ENCODE results near the gene MAP7D1.

MAP7D1 gene

GRCh38 chr1:36126797-36127500 lies 29.0 kb upstream of the MAP7D1 start:
- DNase-seq (ENCODE audit: low spot score) = no peak

- DNase-seq (ENCODE audit: low spot score) = no peak
Measured at GRCh38 chr1:36128126-36128904, 27.6 kb upstream of the MAP7D1 start.

- DNase-seq (ENCODE audit: low spot score) = no peak
Measured at GRCh38 chr1:36128905-36129206, 27.1 kb upstream of the MAP7D1 start.

GRCh38 chr1:36132029-36132428 lies 23.9 kb upstream of the MAP7D1 start:
- no peak for DNase-seq (ENCODE audit: low spot score)

- DNase-seq (ENCODE audit: low spot score) = peak; percentile 92
Measured at GRCh38 chr1:36133484-36133883, 22.5 kb upstream of the MAP7D1 start.

GRCh38 chr1:36134031-36134430 lies 21.9 kb upstream of the MAP7D1 start:
- no peak for DNase-seq (ENCODE audit: low spot score)

- DNase-seq (ENCODE audit: low spot score) = peak; percentile 47
Measured at GRCh38 chr1:36134505-36135329, 21.2 kb upstream of the MAP7D1 start.

GRCh38 chr1:36135330-36135667 lies 20.7 kb upstream of the MAP7D1 start:
- no peak for DNase-seq (ENCODE audit: low spot score)

- DNase-seq (ENCODE audit: low spot score) = no peak
Measured at GRCh38 chr1:36135796-36136195, 20.2 kb upstream of the MAP7D1 start.

GRCh38 chr1:36136535-36136934 lies 19.4 kb upstream of the MAP7D1 start:
- DNase-seq (ENCODE audit: low spot score) = peak; percentile 25

GRCh38 chr1:36137226-36137625 lies 18.7 kb upstream of the MAP7D1 start:
- no peak for DNase-seq (ENCODE audit: low spot score)

GRCh38 chr1:36137776-36138175 lies 18.2 kb upstream of the MAP7D1 start:
- no peak for DNase-seq (ENCODE audit: low spot score)

- DNase-seq (ENCODE audit: low spot score) = no peak
Measured at GRCh38 chr1:36139521-36139920, 16.4 kb upstream of the MAP7D1 start.

GRCh38 chr1:36142121-36142520 lies 13.8 kb upstream of the MAP7D1 start:
- no peak for DNase-seq (ENCODE audit: low spot score)

GRCh38 chr1:36143424-36143823 lies 12.5 kb upstream of the MAP7D1 start:
- no peak for DNase-seq (ENCODE audit: low spot score)

- DNase-seq (ENCODE audit: low spot score) = no peak
Measured at GRCh38 chr1:36144413-36144812, 11.5 kb upstream of the MAP7D1 start.

- no peak for DNase-seq (ENCODE audit: low spot score)
Measured at GRCh38 chr1:36148821-36149236, 7.1 kb upstream of the MAP7D1 start.

- DNase-seq (ENCODE audit: low spot score) = peak; percentile 100
Measured at GRCh38 chr1:36149237-36149972, 6.6 kb upstream of the MAP7D1 start, which contains the start of gene TRAPPC3. TSS of gene TRAPPC3 (minus strand) at chr1:36149486. CDS start at chr1:36149378, 108 bp downstream.

GRCh38 chr1:36149973-36150295 lies 6.0 kb upstream of the MAP7D1 start:
- no peak for DNase-seq (ENCODE audit: low spot score)

GRCh38 chr1:36150296-36151133 lies 5.4 kb upstream of the MAP7D1 start:
- DNase-seq (ENCODE audit: low spot score) = peak; percentile 96

- DNase-seq (ENCODE audit: low spot score) = no peak
Measured at GRCh38 chr1:36151134-36151844, 4.7 kb upstream of the MAP7D1 start.

Measured in RKO (cell line).